ENCODE data around the gene FMO1. TPM values are rescaled to one million over a fixed set of nuclear protein-coding genes. Genes with fewer than 3 reads are reported as not detected.

Gene FMO1
- total RNA-seq (ENCODE audit: low replicate concordance): 0.12 TPM in 1 of 2 replicates, not detected in the other

- H3K4me3 Mint-ChIP-seq: no peak within 1 kb of the TSS
- Histone ChIP-seq H4K20me1 (ENCODE audit: low read depth) (no peaks in the 10 kb centered on the region), H3K36me3 (no peaks in the 10 kb centered on the region), H3K4me3 (no peak within 1 kb of the TSS), H2AFZ (replicated peaks) (no peak within 1 kb of the TSS), H3K4me2 (no peak within 1 kb of the TSS), H3K9me3 (ENCODE audit: low read depth) (no peaks in the 10 kb centered on the region), H3K9ac (no peak within 1 kb of the TSS), H3K79me2 (ENCODE audit: low read depth) (no peaks in the 10 kb centered on the region), H3K27me3 (no peaks in the 10 kb centered on the region), H3K27ac (no peak within 1 kb of the TSS), H3K4me1 (no peaks in the 10 kb centered on the region), H3F3A (ENCODE audit: low read depth) (peaks cover 4% of the 10 kb centered on the region)
- DNase-seq (ENCODE audit: low spot score): no peak
- no peak for TF ChIP-seq CTCF (IDR thresholded peaks at IDR 0.05)
- TF ChIP-seq EZH2phosphoT487 (IDR thresholded peaks at IDR 0.05): no peak
- no peak for TF ChIP-seq EZH2 (IDR thresholded peaks at IDR 0.05)
- peaks cover 16% of the 10 kb centered on the region for H3K4me1 Mint-ChIP-seq
- no peak within 1 kb of the TSS for H3K27ac Mint-ChIP-seq
- peaks cover 2% of the 10 kb centered on the region for H3K27me3 Mint-ChIP-seq (ENCODE audit: insufficient read depth, low read depth)
- H3K36me3 Mint-ChIP-seq: no peaks in the 10 kb centered on the region
- peaks cover 2% of the 10 kb centered on the region for H3K9me3 Mint-ChIP-seq
These were observed at the start of gene FMO1 for GRCh38 chr1:171248302-171248701. TSS of gene FMO1 (plus strand) at chr1:171248494. CDS start at chr1:171258088, 9,594 bp downstream.

- H3K27ac Mint-ChIP-seq: no peak overlapping the region
These were observed 44.0 kb upstream of the FMO1 start for GRCh38 chr1:171204296-171204695.

GRCh38 chr1:171206204-171206977, 41.9 kb upstream of the FMO1 start:
- H3K9me3 ChIP-seq (ENCODE audit: low read depth): no peaks in the 10 kb centered on the region
- no peak overlapping the region for H3K27ac ChIP-seq
- peaks cover 29% of the 10 kb centered on the region for H3K4me1 ChIP-seq
- H3K4me3 ChIP-seq: no peak overlapping the region
- DNase-seq (ENCODE audit: low spot score): no peak
- H2AFZ ChIP-seq (replicated peaks): no peak overlapping the region
- no peak overlapping the region for H3K4me2 ChIP-seq
- Mint-ChIP-seq H3K36me3 (no peaks in the 10 kb centered on the region), H3K27ac (peak overlapping the region; percentile 22), H3K9me3 (no peaks in the 10 kb centered on the region), H3K27me3 (ENCODE audit: insufficient read depth, low read depth) (peaks cover 2% of the 10 kb centered on the region), H3K4me1 (peaks cover 19% of the 10 kb centered on the region), H3K4me3 (no peak overlapping the region)
- H4K20me1 ChIP-seq (ENCODE audit: low read depth): no peaks in the 10 kb centered on the region
- H3K27me3 ChIP-seq: no peaks in the 10 kb centered on the region
- H3K9ac ChIP-seq: no peak overlapping the region
- no peak for TF ChIP-seq EZH2 (IDR thresholded peaks at IDR 0.05)
- no peak for TF ChIP-seq CTCF (IDR thresholded peaks at IDR 0.05)
- TF ChIP-seq EZH2phosphoT487 (IDR thresholded peaks at IDR 0.05): no peak
- peaks cover 27% of the 10 kb centered on the region for H3F3A ChIP-seq (ENCODE audit: low read depth)
- H3K79me2 ChIP-seq (ENCODE audit: low read depth): no peaks in the 10 kb centered on the region
- no peaks in the 10 kb centered on the region for H3K36me3 ChIP-seq

More at GRCh38 chr1:171204296-171204695, 44.0 kb upstream of the FMO1 start:
- no peaks in the 10 kb centered on the region for H3K79me2 ChIP-seq (ENCODE audit: low read depth)
- no peaks in the 10 kb centered on the region for H3K9me3 ChIP-seq (ENCODE audit: low read depth)
- no peak overlapping the region for H2AFZ ChIP-seq (replicated peaks)
- no peak overlapping the region for H3K4me2 ChIP-seq
- peaks cover 10% of the 10 kb centered on the region for H3K4me1 ChIP-seq
- H3K36me3 Mint-ChIP-seq: no peaks in the 10 kb centered on the region
- H3F3A ChIP-seq (ENCODE audit: low read depth): peaks cover 7% of the 10 kb centered on the region
- no peaks in the 10 kb centered on the region for H4K20me1 ChIP-seq (ENCODE audit: low read depth)
- H3K4me3 Mint-ChIP-seq: no peak overlapping the region
- no peak for DNase-seq (ENCODE audit: low spot score)
- no peak overlapping the region for H3K9ac ChIP-seq
- no peak overlapping the region for H3K27ac ChIP-seq
- H3K27me3 ChIP-seq: no peaks in the 10 kb centered on the region
- H3K4me1 Mint-ChIP-seq: peaks cover 9% of the 10 kb centered on the region
- TF ChIP-seq EZH2phosphoT487 (IDR thresholded peaks at IDR 0.05): no peak
- H3K9me3 Mint-ChIP-seq: no peaks in the 10 kb centered on the region
- no peaks in the 10 kb centered on the region for H3K36me3 ChIP-seq
- no peak overlapping the region for H3K4me3 ChIP-seq
- peaks cover 2% of the 10 kb centered on the region for H3K27me3 Mint-ChIP-seq (ENCODE audit: insufficient read depth, low read depth)

GRCh38 chr1:171206978-171207355, 41.3 kb upstream of the FMO1 start:
- Histone ChIP-seq H3F3A (ENCODE audit: low read depth) (peaks cover 33% of the 10 kb centered on the region), H3K27ac (no peak overlapping the region), H2AFZ (replicated peaks) (no peak overlapping the region), H3K9ac (no peak overlapping the region), H3K27me3 (no peaks in the 10 kb centered on the region), H3K4me3 (no peak overlapping the region), H3K4me1 (peaks cover 35% of the 10 kb centered on the region), H4K20me1 (ENCODE audit: low read depth) (no peaks in the 10 kb centered on the region), H3K79me2 (ENCODE audit: low read depth) (no peaks in the 10 kb centered on the region), H3K4me2 (no peak overlapping the region), H3K36me3 (no peaks in the 10 kb centered on the region), H3K9me3 (ENCODE audit: low read depth) (no peaks in the 10 kb centered on the region)
- DNase-seq (ENCODE audit: low spot score): no peak
- H3K4me1 Mint-ChIP-seq: peaks cover 25% of the 10 kb centered on the region
- no peak overlapping the region for H3K4me3 Mint-ChIP-seq
- H3K27ac Mint-ChIP-seq: no peak overlapping the region
- H3K9me3 Mint-ChIP-seq: no peaks in the 10 kb centered on the region
- H3K36me3 Mint-ChIP-seq: no peaks in the 10 kb centered on the region
- TF ChIP-seq EZH2 (IDR thresholded peaks at IDR 0.05) (no peak), EZH2phosphoT487 (IDR thresholded peaks at IDR 0.05) (no peak), CTCF (IDR thresholded peaks at IDR 0.05) (no peak)
- H3K27me3 Mint-ChIP-seq (ENCODE audit: insufficient read depth, low read depth): peaks cover 2% of the 10 kb centered on the region
